GM21723 (cell line): ENCODE measurements around the gene TSC22D1.
"Not testable (repeated sequence)": the region's sequence is repeated elsewhere in the genome, so short reads cannot be mapped to it uniquely, and the experiment has no call there.

ENCODE experiments used
- ATAC-seq: cut with Tn5 transposase; IDR thresholded peaks from one replicate; pipeline ENCODE4 v1.9.1; 2021; ENCODE audit warnings: mild to moderate bottlenecking, moderate library complexity; ENCODE audit not compliant: unreplicated experiment

The TSC22D1 gene

GRCh38 chr13:44573790-44574465, 2.2 kb downstream of the TSC22D1 start:
- ATAC-seq: no peak

DNA sequence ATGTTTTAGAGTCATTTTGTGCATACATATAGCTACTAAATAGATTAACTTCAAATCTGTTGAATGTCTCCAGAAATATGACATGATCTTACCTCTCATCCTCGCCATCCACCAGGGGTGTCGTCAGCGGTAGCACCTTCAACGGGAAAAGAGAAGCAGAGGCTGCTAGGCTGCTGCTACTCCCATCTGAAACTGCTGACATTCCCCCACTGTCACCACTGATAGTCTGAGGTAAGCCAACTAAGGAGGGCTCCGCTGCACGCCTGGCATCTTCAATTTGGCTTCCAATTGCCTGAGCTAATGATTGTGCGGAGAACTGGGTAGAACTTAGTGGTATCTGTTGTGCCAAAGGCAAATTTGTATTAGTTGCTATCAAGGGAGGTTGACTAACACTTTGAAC, 3.1 kb downstream of the TSC22D1 start:
- no peak for ATAC-seq

GRCh38 chr13:44566601-44567000, 9.5 kb downstream of the TSC22D1 start:
- no peak for ATAC-seq

- no peak for ATAC-seq
Observed at GRCh38 chr13:44565881-44566280, 10.2 kb downstream of the TSC22D1 start.

- ATAC-seq: no peak
Observed at GRCh38 chr13:44564936-44565335, 11.2 kb downstream of the TSC22D1 start.

GRCh38 chr13:44562853-44563252, 13.3 kb downstream of the TSC22D1 start:
- not testable (repeated sequence) for ATAC-seq

DNA sequence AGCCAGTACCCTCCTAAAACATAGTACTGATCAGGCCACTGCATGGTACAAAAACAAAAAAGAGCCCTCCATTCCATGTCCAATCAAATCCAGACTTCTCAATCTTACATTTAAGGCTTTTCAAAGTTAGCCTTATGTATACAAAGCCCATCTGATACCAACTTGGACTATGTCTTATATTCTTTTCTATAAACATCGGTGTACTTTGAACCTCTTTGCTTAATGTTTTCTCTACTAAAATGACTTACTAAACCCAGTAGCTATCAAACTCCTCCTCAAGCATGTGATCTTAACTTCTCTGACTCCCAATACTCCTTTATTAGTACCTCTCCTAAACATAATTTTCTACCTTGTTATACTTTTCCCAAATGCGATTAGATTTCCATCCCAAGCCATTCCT, 14.8 kb downstream of the TSC22D1 start:
- no peak for ATAC-seq

DNA sequence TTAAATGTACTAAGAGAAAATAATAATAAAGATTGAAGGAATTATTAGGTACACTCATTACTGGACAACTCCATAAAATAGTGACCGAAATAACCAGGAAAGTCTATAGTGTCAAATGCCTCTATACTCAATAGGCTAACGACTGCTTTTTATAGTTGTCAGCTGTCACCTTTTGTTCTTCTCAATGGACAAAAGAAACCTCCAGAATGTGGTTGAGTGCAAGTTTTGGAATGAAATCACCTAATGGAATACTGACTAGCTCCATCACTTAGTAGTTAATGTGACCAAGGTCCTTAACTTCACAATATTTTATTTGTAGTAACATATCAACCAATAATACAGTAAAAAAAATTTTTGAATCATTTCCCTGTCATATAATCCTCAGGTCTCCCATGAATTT, 18.1 kb downstream of the TSC22D1 start:
- no peak for ATAC-seq

DNA sequence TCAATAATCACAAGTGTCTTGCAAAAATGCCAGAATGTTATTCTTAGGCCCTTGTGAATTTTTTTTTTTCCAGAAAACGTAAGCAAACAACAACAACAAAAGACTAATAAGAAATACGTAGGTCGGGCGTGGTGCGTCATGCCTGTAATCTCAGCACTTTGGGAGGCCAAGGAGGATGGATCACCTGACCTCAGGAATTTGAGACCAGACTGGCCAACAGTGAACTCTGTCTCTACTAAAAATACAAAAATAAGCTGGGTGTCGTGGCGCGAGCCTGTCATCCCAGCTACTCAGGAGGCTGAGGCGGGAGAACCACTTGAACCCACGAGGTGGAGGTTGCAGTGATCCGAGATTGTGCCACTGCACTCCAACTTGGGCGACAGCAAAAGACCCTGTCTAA, 20.9 kb downstream of the TSC22D1 start:
- ATAC-seq: no peak

GRCh38 chr13:44549476-44549875, 26.7 kb downstream of the TSC22D1 start:
- no peak for ATAC-seq

DNA sequence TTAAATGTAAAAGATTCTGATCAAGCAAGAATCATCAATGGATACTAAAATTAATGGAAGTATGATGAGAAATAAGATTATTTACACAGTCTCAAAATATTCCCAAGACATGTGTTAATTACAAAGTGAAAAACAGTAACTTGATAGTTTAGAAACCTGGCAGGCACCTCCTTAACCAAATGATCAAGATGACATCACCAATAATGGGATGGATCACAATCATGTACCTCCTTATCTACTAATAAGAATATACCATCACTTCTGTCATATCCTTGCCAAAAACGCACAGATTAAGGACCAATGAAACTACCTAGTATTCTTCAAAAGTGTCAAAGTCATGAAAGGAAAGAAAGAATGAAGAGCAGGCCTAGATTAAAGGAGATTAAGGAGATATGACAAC, 30.0 kb downstream of the TSC22D1 start:
- no peak for ATAC-seq

GRCh38 chr13:44543369-44543768, 32.8 kb downstream of the TSC22D1 start:
- no peak for ATAC-seq

DNA sequence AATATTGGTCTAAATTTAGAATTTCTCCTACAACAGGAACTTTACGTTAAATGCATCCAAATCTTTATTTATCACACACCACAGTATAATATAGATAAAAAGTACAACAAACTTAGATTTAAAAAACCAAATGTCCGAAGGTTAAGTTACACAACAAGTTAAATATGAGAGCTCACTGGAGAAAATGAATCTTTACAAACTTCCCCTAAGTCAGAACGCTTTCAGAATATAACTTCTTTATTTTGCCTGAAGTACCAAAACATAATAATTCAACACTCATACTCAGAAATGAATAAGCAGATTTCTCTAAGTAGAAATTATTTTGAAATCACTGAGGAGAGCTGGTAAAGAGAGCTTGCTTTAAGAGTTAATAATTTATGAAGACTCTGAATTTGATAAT, 33.8 kb downstream of the TSC22D1 start:
- ATAC-seq: no peak

- ATAC-seq: no peak
Observed at GRCh38 chr13:44541601-44542000, 34.5 kb downstream of the TSC22D1 start.

DNA sequence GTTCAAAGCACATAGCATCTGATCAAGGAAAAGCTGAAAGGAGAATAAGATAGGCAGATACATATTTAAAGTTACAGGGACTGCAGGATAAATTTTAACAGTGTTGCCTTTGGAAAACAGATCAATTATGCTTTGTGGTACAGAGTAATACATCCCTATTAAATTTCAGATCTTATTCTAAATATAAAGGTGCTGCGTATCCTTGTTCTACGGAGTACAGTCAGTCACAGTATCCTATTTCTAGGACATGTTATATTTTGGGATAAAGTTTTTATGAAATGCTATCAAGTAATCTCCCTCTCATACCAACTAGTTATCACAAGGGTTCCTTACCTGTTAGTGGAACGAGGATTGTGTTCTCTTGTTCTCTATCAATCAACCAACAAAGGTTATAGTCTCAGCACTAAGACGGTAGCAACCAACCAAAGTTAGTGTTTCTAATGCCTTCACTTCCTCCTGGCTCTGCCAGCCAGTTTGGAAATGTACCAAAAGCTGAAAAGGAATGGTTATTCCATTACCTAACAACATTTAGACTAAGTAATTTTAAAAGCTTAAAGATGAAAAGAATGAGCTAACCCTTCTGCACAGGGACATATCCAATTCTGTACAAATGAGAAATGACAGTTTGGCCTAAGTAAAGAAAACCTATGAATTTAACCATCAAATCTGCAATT, 35.2 kb downstream of the TSC22D1 start:
- no peak for ATAC-seq

- ATAC-seq: no peak
Observed at GRCh38 chr13:44537248-44537647, 38.9 kb downstream of the TSC22D1 start.

GRCh38 chr13:44523146-44524015, 52.7 kb downstream of the TSC22D1 start:
- ATAC-seq: peak; percentile 60

DNA sequence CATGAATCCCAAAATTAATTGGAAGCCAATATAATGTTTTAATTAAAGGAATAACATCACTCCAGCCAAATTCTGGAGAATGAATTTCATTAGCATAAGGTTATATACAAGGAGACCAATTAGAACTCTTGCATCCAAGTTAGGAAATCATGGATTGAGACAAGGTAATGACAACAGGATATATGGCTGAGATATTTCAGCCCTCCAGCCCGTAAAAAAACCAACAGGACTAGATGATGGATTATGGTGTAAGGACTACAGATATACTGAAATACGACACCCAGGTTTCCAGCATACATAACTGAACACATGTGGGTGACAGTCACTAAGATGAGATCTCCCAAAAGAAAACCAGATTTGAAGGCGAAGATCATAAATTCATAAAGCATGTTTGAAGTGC, 56.5 kb downstream of the TSC22D1 start:
- no peak for ATAC-seq

DNA sequence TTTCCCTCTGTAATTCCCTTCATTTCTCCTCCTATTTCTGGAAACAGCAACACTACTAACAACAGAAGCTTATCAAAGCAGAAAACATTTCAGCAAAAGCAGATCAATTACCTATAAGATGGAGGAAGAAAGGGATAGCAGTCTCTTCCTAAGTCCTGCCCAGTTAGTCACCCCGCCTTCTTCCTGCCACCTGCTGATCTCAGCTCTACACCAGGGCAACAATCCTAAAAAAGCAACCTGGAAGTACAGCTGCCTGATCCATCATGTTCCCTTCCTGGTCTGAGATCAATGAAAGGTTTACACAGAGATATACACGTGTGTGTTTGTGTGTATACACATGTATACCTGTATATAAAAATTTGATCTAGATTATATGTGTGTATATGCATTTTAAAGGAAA, 59.4 kb downstream of the TSC22D1 start:
- ATAC-seq: no peak

- ATAC-seq: no peak
Observed at GRCh38 chr13:44514278-44514677, 61.9 kb downstream of the TSC22D1 start.

DNA sequence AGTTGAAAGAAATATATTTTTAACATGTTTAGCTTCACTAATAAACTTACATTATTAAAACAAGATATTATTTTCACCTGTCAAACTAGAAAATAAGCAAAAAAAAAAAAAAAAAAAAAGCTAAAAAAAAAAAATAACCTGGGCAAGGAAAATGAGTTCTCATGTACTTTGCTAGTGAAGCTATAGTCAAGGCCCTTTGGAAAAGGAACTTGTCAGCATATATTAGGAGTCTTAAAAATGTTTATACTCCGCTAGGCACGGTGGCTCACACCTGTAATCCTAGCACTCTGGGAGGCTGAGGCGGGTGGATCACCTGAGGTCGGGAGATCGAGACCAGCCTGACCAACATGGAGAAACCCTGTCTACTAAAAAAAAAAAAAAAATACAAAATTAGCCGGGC, 66.3 kb downstream of the TSC22D1 start:
- not testable (repeated sequence) for ATAC-seq

DNA sequence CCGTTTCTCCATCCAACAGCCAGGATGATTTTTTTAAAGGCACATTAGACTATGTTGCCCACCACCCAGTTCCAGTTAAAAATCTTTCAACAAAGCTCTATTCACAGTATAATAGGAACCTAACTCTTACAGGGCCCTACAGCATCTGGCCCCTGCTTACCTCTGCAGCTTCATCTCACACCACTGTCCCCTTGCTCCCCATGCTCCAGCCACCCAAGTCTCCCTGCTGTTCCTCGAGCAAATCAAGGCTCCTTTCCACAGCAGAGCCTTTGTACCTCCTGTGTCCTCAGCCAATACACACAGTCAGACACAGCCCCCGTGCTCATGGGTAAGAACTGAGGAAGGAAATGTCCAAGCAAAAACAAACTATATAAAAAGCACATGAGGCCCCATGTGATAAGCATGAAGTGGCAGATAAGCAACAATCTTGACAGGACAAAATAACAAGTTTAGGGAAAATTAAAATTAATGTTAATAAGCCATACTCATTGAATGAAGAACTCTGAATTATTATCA, 67.5 kb downstream of the TSC22D1 start:
- ATAC-seq: no peak
